ENCODE data around the gene CARMIL3. TPM values are rescaled to one million over a fixed set of nuclear protein-coding genes. Genes with fewer than 3 reads are reported as not detected.

Gene CARMIL3
- total RNA-seq, 1 experiment from 2014 or later, result 0.33 TPM

DNA sequence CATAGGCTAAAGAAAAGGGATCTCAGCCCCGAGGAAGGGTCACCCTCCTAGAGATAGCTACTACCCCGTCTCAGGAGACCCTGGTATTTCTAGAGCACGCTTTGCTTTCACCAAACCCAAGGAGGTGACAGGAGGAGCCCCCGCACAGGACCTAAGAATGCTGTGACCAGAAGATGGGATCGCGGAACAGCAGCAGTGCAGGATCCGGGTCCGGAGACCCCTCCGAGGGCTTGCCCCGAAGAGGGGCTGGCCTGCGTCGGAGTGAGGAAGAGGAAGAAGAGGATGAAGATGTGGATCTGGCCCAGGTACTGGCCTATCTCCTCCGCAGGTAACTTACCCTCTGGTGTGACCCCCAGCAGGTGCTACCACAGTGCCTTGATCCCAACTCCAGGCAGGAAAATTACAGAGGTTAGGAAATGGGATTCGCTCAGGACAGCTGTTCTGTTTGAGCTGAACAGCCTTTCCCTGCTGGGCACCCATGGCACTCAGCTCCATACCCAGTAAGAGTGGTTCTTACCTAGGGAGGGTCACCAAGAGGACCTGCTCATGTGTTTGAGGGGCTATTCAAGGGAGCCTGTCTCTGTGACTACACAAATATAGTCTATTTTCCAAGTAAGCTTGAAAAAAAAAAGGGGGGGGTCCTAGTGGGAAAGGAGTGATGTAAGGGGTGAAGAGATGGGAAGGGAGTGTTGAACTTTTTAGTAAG is 63.8 kb downstream of the CARMIL3 start:
- Mint-ChIP-seq H3K27me3 (ENCODE audit: unreplicated experiment) (no peaks in the 10 kb centered on the region), H3K27ac (ENCODE audit: unreplicated experiment) (peak overlapping the region; percentile 98), H3K4me3 (ENCODE audit: low read depth, unreplicated experiment) (peak overlapping the region; percentile 82), H3K4me1 (ENCODE audit: low read depth, unreplicated experiment) (peaks cover 19% of the 10 kb centered on the region), H3K36me3 (ENCODE audit: insufficient read depth, unreplicated experiment) (peaks cover 47% of the 10 kb centered on the region), H3K9me3 (ENCODE audit: low read depth, unreplicated experiment) (no peaks in the 10 kb centered on the region)
- intact Hi-C loops (cut with micrococcal nuclease; ENCODE audit: unreplicated experiment), result loop anchor here (2.0 kb wide), 2 partner anchors 25 to 45 kb away; partner anchors contain the start of genes EMC9 and IRF9
- TF ChIP-seq CTCF (IDR thresholded peaks at IDR 0.05; ENCODE audit: unreplicated experiment), result no peak
- TSS peak; percentile 69 for BruUV-seq (replicated peaks)
- CTCF ChIA-PET, result interaction anchor here (1.4 to 3.2 kb wide), 6 partner anchors 21 to 57 kb away, joined by 5 to 23 read pairs (median 12); partner anchors contain the start of genes EMC9, IRF9, PCK2 and PSME2
- DNase-seq, result no peak

DNA sequence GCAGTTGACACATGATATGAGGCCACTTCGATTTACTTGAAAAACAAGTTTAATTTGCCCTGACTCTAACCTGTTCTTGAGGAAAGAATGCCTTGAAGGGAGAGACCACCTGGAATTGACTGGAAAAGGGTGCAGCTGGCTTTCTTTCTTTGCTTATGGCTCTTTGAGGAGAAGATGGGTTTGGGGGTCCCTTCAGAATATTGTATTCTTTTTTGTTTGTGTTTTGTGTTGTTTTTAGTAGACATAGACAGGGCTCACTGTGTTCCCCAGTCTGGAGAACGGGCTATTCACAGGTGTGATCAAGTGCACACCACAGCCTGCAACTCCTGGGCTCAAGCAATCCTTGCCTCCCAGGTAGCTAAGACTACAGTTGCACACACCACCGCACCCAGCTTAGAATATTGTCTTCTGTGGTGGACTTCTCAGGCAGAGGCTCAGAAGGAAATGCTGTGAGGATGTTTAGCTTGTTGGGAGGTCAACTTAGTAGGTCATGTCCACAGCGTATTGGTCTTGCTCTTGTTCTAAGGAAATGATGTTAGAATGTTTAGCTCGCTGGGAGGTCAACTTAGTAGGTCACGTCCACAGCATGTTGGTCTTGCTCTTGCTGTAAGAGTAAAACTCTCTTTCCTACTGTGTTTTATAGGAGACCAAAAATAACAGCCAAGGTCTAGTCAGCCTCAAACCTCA is 64.5 kb downstream of the CARMIL3 start:
- CTCF ChIA-PET, result interaction anchor here (3.2 kb wide), 1 partner anchor 22 kb away, joined by 23 read pairs; the partner anchor contains the start of gene PCK2

GRCh38 chr14:24117179-24117578 is 65.4 kb downstream of the CARMIL3 start:
- Mint-ChIP-seq H3K27me3 (ENCODE audit: unreplicated experiment) (no peaks in the 10 kb centered on the region), H3K27ac (ENCODE audit: unreplicated experiment) (no peak overlapping the region), H3K36me3 (ENCODE audit: insufficient read depth, unreplicated experiment) (peaks cover 47% of the 10 kb centered on the region), H3K9me3 (ENCODE audit: low read depth, unreplicated experiment) (no peaks in the 10 kb centered on the region), H3K4me1 (ENCODE audit: low read depth, unreplicated experiment) (peaks cover 19% of the 10 kb centered on the region), H3K4me3 (ENCODE audit: low read depth, unreplicated experiment) (no peak overlapping the region)
- intact Hi-C loops (cut with micrococcal nuclease; ENCODE audit: unreplicated experiment), result no loop called here
- DNase-seq, result no peak
- CTCF ChIA-PET, result no interaction called here
- BruUV-seq (replicated peaks), result no TSS peak
- no peak for TF ChIP-seq CTCF (IDR thresholded peaks at IDR 0.05; ENCODE audit: unreplicated experiment)

More for the DNA sequence above, 64.5 kb downstream of the CARMIL3 start:
- Mint-ChIP-seq H3K9me3 (ENCODE audit: low read depth, unreplicated experiment) (no peaks in the 10 kb centered on the region), H3K27ac (ENCODE audit: unreplicated experiment) (peak overlapping the region; percentile 98), H3K27me3 (ENCODE audit: unreplicated experiment) (no peaks in the 10 kb centered on the region), H3K4me3 (ENCODE audit: low read depth, unreplicated experiment) (peak overlapping the region; percentile 82), H3K4me1 (ENCODE audit: low read depth, unreplicated experiment) (peaks cover 19% of the 10 kb centered on the region), H3K36me3 (ENCODE audit: insufficient read depth, unreplicated experiment) (peaks cover 47% of the 10 kb centered on the region)
- DNase-seq, result no peak
- BruUV-seq (replicated peaks), result no TSS peak
- intact Hi-C loops (cut with micrococcal nuclease; ENCODE audit: unreplicated experiment), result no loop called here
- no peak for TF ChIP-seq CTCF (IDR thresholded peaks at IDR 0.05; ENCODE audit: unreplicated experiment)

Other genes with a start within 250 kb of the CARMIL3 start
- 15.7 and 19.0 TPM in 2 replicates for gene DHRS4, start 98.2 kb upstream of the CARMIL3 start, total RNA-seq (2022)
- 10.5 and 12.0 TPM in 2 replicates for gene DHRS4L2, start 63.1 kb upstream of the CARMIL3 start, total RNA-seq (2022)
- not detected in 2 replicates for gene CPNE6, start 19.6 kb downstream of the CARMIL3 start, total RNA-seq (2022)
- 38.0 and 43.6 TPM in 2 replicates for gene PCK2, start 42.3 kb downstream of the CARMIL3 start, total RNA-seq (2022)
- gene DCAF11, start 62.8 kb downstream of the CARMIL3 start, total RNA-seq (2022), result 58.2 and 63.4 TPM in 2 replicates
- 1.8 and 2.3 TPM in 2 replicates for gene NRL, start 62.9 kb downstream of the CARMIL3 start, total RNA-seq (2022)
- 0.47 and 0.98 TPM in 2 replicates for gene FITM1, start 78.7 kb downstream of the CARMIL3 start, total RNA-seq (2022)
- gene PSME1, start 84.2 kb downstream of the CARMIL3 start, total RNA-seq (2022), result 259 and 289 TPM in 2 replicates
- 38.0 and 39.2 TPM in 2 replicates for gene EMC9, start 89.6 kb downstream of the CARMIL3 start, total RNA-seq (2022)
- 288 and 359 TPM in 2 replicates for gene PSME2, start 94.6 kb downstream of the CARMIL3 start, total RNA-seq (2022)
- 95.9 and 103 TPM in 2 replicates for gene RNF31, start 95.5 kb downstream of the CARMIL3 start, total RNA-seq (2022)
- gene IRF9, start 109.3 kb downstream of the CARMIL3 start, total RNA-seq (2022), result 124 and 184 TPM in 2 replicates
- gene REC8, start 120.1 kb downstream of the CARMIL3 start, total RNA-seq (2022), result 37.5 and 42.7 TPM in 2 replicates
- gene IPO4, start 136.8 kb downstream of the CARMIL3 start, total RNA-seq (2022), result 82.6 and 86.4 TPM in 2 replicates
- gene TM9SF1, start 143.4 kb downstream of the CARMIL3 start, total RNA-seq (2022), result 68.0 and 70.9 TPM in 2 replicates
- 0.47 TPM in 1 of 2 replicates, not detected in the other for gene TSSK4, start 153.7 kb downstream of the CARMIL3 start, total RNA-seq (2022)
- 53.2 and 60.8 TPM in 2 replicates for gene CHMP4A, start 161.5 kb downstream of the CARMIL3 start, total RNA-seq (2022)
- 7.4 and 8.9 TPM in 2 replicates for gene MDP1, start 164.1 kb downstream of the CARMIL3 start, total RNA-seq (2022)
- 192 and 198 TPM in 2 replicates for gene NEDD8, start 180.4 kb downstream of the CARMIL3 start, total RNA-seq (2022)
- gene GMPR2, start 180.9 kb downstream of the CARMIL3 start, total RNA-seq (2022), result 61.3 and 63.4 TPM in 2 replicates
- gene TINF2, start 190.6 kb downstream of the CARMIL3 start, total RNA-seq (2022), result 38.3 and 40.4 TPM in 2 replicates
- gene TGM1, start 211.2 kb downstream of the CARMIL3 start, total RNA-seq (2022), result 4.5 and 7.5 TPM in 2 replicates
- gene RABGGTA, start 219.6 kb downstream of the CARMIL3 start, total RNA-seq (2022), result 35.3 and 42.2 TPM in 2 replicates
- 18.6 and 19.7 TPM in 2 replicates for gene DHRS1, start 247.8 kb downstream of the CARMIL3 start, total RNA-seq (2022)
- 35.9 and 40.2 TPM in 2 replicates for gene NOP9, start 247.8 kb downstream of the CARMIL3 start, total RNA-seq (2022)

All from Calu3 (cell line).